ENCODE data around the gene PEF1.

GRCh38 chr1:31675756-31676155 lies 31.1 kb upstream of the PEF1 start:
- TF ChIP-seq CTCF (IDR thresholded peaks at IDR 0.05) = no peak
- TF ChIP-seq POLR2A (IDR thresholded peaks at IDR 0.05) = no peak
